Natural killer cell treated with Interleukin-12 subunit alpha and Interleukin-12 subunit beta and Interleukin-15 and Interleukin-18, amount 100 ng/mL, for 72 hours (primary cell): ENCODE measurements around the gene LGMN. TPM values are rescaled to one million over a fixed set of nuclear protein-coding genes. Genes with fewer than 3 reads are reported as not detected.

ENCODE experiments used
- ATAC-seq, 2 donors: fragments of 150-1000 bp; cut with Tn5 transposase in 1 of 2; sonication (Bioruptor Pico), chemical (Tn5 transposase) in 1 of 2; 2 replicates each; pipeline ENCODE4 v1.10.0; 2021
- DNase-seq: peaks from one replicate; pipeline ENCODE4 v3.0.0; 2022; ENCODE audit warnings: low spot score
- H3K27ac Mint-ChIP-seq, 2 donors: 1 replicate in 1 of 2; 2 replicates in 1 of 2; pipeline ENCODE4 v1.8.0; 2022; ENCODE audit warnings: mixed read lengths in 2 of 2, mild to moderate bottlenecking in 1 of 2, moderate library complexity in 1 of 2
- H3K27me3 Mint-ChIP-seq, 2 donors: 1 replicate in 1 of 2; 2 replicates in 1 of 2; pipeline ENCODE4 v1.8.0; 2022; ENCODE audit warnings: mixed read lengths in 2 of 2
- H3K36me3 Mint-ChIP-seq: one replicate; pipeline ENCODE4 v1.8.0; 2022; ENCODE audit warnings: mixed read lengths
- H3K4me1 Mint-ChIP-seq, 2 donors: 1 replicate in 1 of 2; 2 replicates in 1 of 2; pipeline ENCODE4 v1.8.0; 2022; ENCODE audit warnings: low read depth in 2 of 2, mixed read lengths in 2 of 2, mild to moderate bottlenecking in 1 of 2
- H3K4me3 Mint-ChIP-seq: one replicate; pipeline ENCODE4 v1.8.0; 2022; ENCODE audit warnings: mixed read lengths
- H3K9me3 Mint-ChIP-seq: 2 replicates; pipeline ENCODE4 v1.8.0; 2022; ENCODE audit warnings: mixed read lengths
- total RNA-seq, 2 donors: library from RNA; stranded (reverse); gene quantifications; one replicate each; pipeline ENCODE4 v1.2.3, GENCODE V29; 2022

Gene LGMN
- not detected for total RNA-seq

GRCh38 chr14:92748259-92749016 lies at the start of gene LGMN:
Gene LGMN, minus strand, starts transcription at chr14:92748627. Its CDS starts 15,841 bp downstream, at chr14:92732786.
- H3K9me3 Mint-ChIP-seq: no peaks in the 10 kb centered on the region
- peaks cover 52 to 81% of the 10 kb centered on the region in 2 donors for H3K27me3 Mint-ChIP-seq
- no peaks in the 10 kb centered on the region for H3K36me3 Mint-ChIP-seq
- H3K4me1 Mint-ChIP-seq: peaks cover 28 to 33% of the 10 kb centered on the region in 2 donors
- peak; percentile 82 for DNase-seq
- H3K27ac Mint-ChIP-seq: peak within 1 kb of the TSS in 1 of 2 donors; percentile 49
- peak within 1 kb of the TSS; percentile 56 for H3K4me3 Mint-ChIP-seq
- ATAC-seq: peak; percentile 90 to 94

- H3K9me3 Mint-ChIP-seq: peaks cover 3% of the 10 kb centered on the region
- peak overlapping the region; percentile 92 to 98 for H3K27ac Mint-ChIP-seq
- peaks cover 27 to 28% of the 10 kb centered on the region in 2 donors for H3K4me1 Mint-ChIP-seq
- peaks cover 26% of the 10 kb centered on the region for H3K36me3 Mint-ChIP-seq
- ATAC-seq (no peak), DNase-seq (no peak)
- peaks cover 0 to 8% of the 10 kb centered on the region in 2 donors for H3K27me3 Mint-ChIP-seq
- peak overlapping the region; percentile 97 for H3K4me3 Mint-ChIP-seq
These were observed 46.5 kb upstream of the LGMN start for GRCh38 chr14:92794961-92795360.

GRCh38 chr14:92794547-92794941 lies 46.1 kb upstream of the LGMN start:
- Mint-ChIP-seq H3K36me3 (peaks cover 30% of the 10 kb centered on the region), H3K4me1 (peaks cover 24 to 25% of the 10 kb centered on the region in 2 donors), H3K27me3 (peaks cover 0 to 8% of the 10 kb centered on the region in 2 donors), H3K4me3 (peak overlapping the region; percentile 97), H3K27ac (peak overlapping the region; percentile 92 to 98), H3K9me3 (peaks cover 3% of the 10 kb centered on the region)
- DNase-seq (no peak), ATAC-seq (no peak)

- H3K4me1 Mint-ChIP-seq: peaks cover 24 to 25% of the 10 kb centered on the region in 2 donors
- peak within 1 kb of the TSS; percentile 97 for H3K4me3 Mint-ChIP-seq
- DNase-seq: peak; percentile 99
- ATAC-seq: peak; percentile 97 to 98
- H3K27ac Mint-ChIP-seq: peak within 1 kb of the TSS; percentile 92 to 98
- peaks cover 0 to 8% of the 10 kb centered on the region in 2 donors for H3K27me3 Mint-ChIP-seq
- peaks cover 3% of the 10 kb centered on the region for H3K9me3 Mint-ChIP-seq
- H3K36me3 Mint-ChIP-seq: peaks cover 34% of the 10 kb centered on the region
These were observed 45.5 kb upstream of the LGMN start, which contains the start of gene GOLGA5 for GRCh38 chr14:92793709-92794546. Gene GOLGA5, plus strand, starts transcription at chr14:92794305. Its CDS starts 3,133 bp downstream, at chr14:92797438.

GRCh38 chr14:92792885-92793284 lies 44.5 kb upstream of the LGMN start:
- Mint-ChIP-seq H3K4me1 (peaks cover 24% of the 10 kb centered on the region in 2 donors), H3K27me3 (peaks cover 0 to 8% of the 10 kb centered on the region in 2 donors), H3K4me3 (peak overlapping the region; percentile 84), H3K27ac (no peak overlapping the region), H3K9me3 (peaks cover 3% of the 10 kb centered on the region), H3K36me3 (peaks cover 30% of the 10 kb centered on the region)
- DNase-seq (no peak), ATAC-seq (no peak)

GRCh38 chr14:92789457-92790089 lies 41.1 kb upstream of the LGMN start:
- Mint-ChIP-seq H3K27ac (no peak overlapping the region), H3K36me3 (peaks cover 20% of the 10 kb centered on the region), H3K27me3 (peaks cover 0 to 8% of the 10 kb centered on the region in 2 donors), H3K9me3 (peaks cover 3% of the 10 kb centered on the region), H3K4me3 (no peak overlapping the region), H3K4me1 (peaks cover 7 to 9% of the 10 kb centered on the region in 2 donors)
- DNase-seq (no peak), ATAC-seq (no peak)

- Mint-ChIP-seq H3K27ac (no peak overlapping the region), H3K36me3 (peaks cover 20% of the 10 kb centered on the region), H3K4me1 (no peaks in the 10 kb centered on the region), H3K9me3 (peaks cover 3% of the 10 kb centered on the region), H3K4me3 (no peak overlapping the region), H3K27me3 (peaks cover 0 to 8% of the 10 kb centered on the region in 2 donors)
- no peak for ATAC-seq
- DNase-seq: no peak
These were observed 39.1 kb upstream of the LGMN start for GRCh38 chr14:92787554-92787953.

- Mint-ChIP-seq H3K4me3 (no peak overlapping the region), H3K36me3 (peaks cover 14% of the 10 kb centered on the region), H3K4me1 (no peaks in the 10 kb centered on the region), H3K27ac (no peak overlapping the region), H3K9me3 (peaks cover 3% of the 10 kb centered on the region), H3K27me3 (peaks cover 0 to 4% of the 10 kb centered on the region in 2 donors)
- DNase-seq (no peak), ATAC-seq (no peak)
These were observed 38.0 kb upstream of the LGMN start for GRCh38 chr14:92786427-92786756.

- H3K36me3 Mint-ChIP-seq: peaks cover 13% of the 10 kb centered on the region
- no peak for DNase-seq
- no peak overlapping the region for H3K27ac Mint-ChIP-seq
- no peaks in the 10 kb centered on the region for H3K4me1 Mint-ChIP-seq
- peaks cover 0 to 3% of the 10 kb centered on the region in 2 donors for H3K27me3 Mint-ChIP-seq
- ATAC-seq: peak in 1 of 2 donors; percentile 33
- H3K9me3 Mint-ChIP-seq: peaks cover 3% of the 10 kb centered on the region
- H3K4me3 Mint-ChIP-seq: no peak overlapping the region
These were observed 37.4 kb upstream of the LGMN start for GRCh38 chr14:92785667-92786426.

- H3K4me1 Mint-ChIP-seq: no peaks in the 10 kb centered on the region
- H3K27me3 Mint-ChIP-seq: no peaks in the 10 kb centered on the region
- H3K4me3 Mint-ChIP-seq: no peak overlapping the region
- H3K36me3 Mint-ChIP-seq: no peaks in the 10 kb centered on the region
- ATAC-seq (peak in 1 of 2 donors; percentile 55), DNase-seq (no peak)
- no peaks in the 10 kb centered on the region for H3K9me3 Mint-ChIP-seq
- no peak overlapping the region for H3K27ac Mint-ChIP-seq
These were observed 35.5 kb upstream of the LGMN start for GRCh38 chr14:92783813-92784431.

- DNase-seq (no peak), ATAC-seq (no peak)
- Mint-ChIP-seq H3K4me1 (no peaks in the 10 kb centered on the region), H3K9me3 (no peaks in the 10 kb centered on the region), H3K27ac (no peak overlapping the region), H3K27me3 (peaks cover 0 to 10% of the 10 kb centered on the region in 2 donors), H3K36me3 (no peaks in the 10 kb centered on the region), H3K4me3 (no peak overlapping the region)
These were observed 32.9 kb upstream of the LGMN start for GRCh38 chr14:92781350-92781749.

GRCh38 chr14:92780444-92781232 lies 32.2 kb upstream of the LGMN start:
- H3K9me3 Mint-ChIP-seq: no peaks in the 10 kb centered on the region
- no peaks in the 10 kb centered on the region for H3K36me3 Mint-ChIP-seq
- H3K4me3 Mint-ChIP-seq: no peak overlapping the region
- DNase-seq (no peak), ATAC-seq (no peak)
- H3K4me1 Mint-ChIP-seq: no peaks in the 10 kb centered on the region
- H3K27ac Mint-ChIP-seq: no peak overlapping the region
- peaks cover 0 to 10% of the 10 kb centered on the region in 2 donors for H3K27me3 Mint-ChIP-seq
